Forelimb muscle (tissue), 1 donor: ENCODE measurements around the gene CD46. TPM values are rescaled to one million over a fixed set of nuclear protein-coding genes. Genes with fewer than 3 reads are reported as not detected.

Experiments
- DNase-seq: peaks from one replicate; pipeline ENCODE4 v3.0.0-alpha.2; 2013; ENCODE audit warnings: low read depth
- polyA plus RNA-seq: library from polyadenylated mRNA; unstranded; fragments of 120-200 nt; gene quantifications from one replicate; pipeline ENCODE4 v1.2.1, GENCODE V29; 2013; ENCODE audit not compliant: insufficient read length

CD46 gene
- polyA plus RNA-seq, 1 donor = 78.8 TPM

DNA sequence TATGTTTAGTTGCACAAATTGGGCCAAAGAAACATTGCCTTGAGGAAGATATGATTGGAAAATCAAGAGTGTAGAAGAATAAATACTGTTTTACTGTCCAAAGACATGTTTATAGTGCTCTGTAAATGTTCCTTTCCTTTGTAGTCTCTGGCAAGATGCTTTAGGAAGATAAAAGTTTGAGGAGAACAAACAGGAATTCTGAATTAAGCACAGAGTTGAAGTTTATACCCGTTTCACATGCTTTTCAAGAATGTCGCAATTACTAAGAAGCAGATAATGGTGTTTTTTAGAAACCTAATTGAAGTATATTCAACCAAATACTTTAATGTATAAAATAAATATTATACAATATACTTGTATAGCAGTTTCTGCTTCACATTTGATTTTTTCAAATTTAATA lies 43.0 kb downstream of the CD46 start:
- DNase-seq = no peak

DNA sequence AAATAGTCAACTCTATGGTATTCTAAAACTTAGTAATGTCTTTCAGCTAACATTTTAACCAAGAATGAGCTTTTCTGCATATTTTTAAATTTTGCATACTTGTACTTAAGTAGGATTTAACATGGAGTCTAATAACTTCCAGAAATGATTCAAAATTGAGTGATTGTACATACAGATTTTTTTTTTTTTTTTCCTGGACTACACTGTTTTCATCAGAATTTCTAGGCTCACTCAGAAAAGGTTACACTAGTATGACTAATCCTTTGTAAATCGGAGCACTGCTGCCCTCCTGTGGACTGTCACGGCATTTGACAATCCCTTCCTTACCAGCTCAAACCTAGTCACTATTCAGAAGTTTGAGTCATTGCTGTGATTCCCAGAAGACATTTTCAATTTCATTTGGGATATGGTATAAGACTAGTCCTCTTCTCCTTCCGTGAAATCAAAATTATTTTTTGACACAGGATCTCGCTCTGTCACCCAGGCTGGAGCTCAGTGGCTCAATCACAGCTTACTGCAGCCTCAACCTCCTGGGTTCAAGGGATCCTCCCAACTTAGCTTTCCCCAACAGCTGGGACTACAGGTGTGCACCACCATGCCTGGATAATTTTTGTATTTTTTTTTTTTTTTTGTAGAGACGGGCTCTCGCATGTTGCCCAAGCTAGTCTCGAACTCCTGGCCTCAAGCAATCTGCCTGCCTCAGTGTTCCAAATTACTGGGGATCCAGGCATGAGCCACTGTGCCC lies 45.5 kb downstream of the CD46 start:
- peak; percentile 35 for DNase-seq

DNA sequence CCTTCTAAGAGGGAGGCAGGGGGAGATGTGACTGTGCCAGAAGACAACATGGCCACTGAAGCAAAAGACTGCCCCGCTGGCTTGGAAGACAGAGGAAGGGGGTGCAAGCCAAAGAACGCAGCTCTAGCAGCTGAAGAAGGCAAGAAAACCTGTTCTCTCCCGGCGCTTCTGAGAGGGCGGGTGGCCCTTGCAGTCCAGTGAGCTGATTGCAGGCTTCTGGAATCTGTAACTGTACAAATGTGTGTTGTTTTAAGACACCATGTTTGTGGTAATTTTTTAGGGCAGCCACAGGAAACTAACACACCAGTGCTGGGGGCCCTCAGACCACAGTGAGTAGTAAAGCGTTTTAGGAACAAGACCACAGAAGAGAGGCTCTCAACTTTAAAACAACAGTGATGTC lies 47.0 kb downstream of the CD46 start:
- no peak for DNase-seq

DNA sequence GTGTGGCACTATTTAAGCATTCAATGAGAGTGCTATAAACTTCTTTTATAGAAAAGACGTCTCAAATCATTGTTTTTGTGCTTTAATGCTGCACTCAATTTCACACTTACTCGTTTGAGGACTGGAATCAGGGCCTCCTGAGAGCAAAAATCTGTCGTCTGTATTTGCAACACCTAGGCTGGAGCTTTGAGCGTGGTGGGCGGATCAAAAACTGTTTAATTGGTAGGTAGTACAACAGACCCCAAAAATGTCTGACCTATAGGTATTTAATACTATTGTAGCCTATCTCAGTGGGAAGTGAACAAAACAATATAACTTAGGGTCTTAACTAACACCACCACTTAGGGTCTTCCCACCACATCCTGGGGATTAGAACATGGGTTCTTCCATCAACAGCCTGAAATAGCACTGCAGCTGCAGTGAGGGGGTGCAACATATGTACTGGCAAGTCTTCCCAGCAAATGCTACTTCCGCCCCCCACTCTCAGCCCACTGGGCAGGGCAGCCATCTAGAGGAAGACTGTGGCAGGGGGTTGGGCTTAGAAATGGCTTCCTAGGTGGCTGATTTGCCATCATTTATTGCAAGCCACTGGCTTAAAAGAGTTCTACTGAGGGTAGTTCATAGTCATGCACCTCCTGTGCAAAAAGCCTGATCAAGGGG lies 48.3 kb downstream of the CD46 start:
- no peak for DNase-seq

GRCh38 chr1:207801819-207802218 lies 50.0 kb downstream of the CD46 start:
- DNase-seq = no peak

- DNase-seq = no peak
Measured at GRCh38 chr1:207803678-207804077, 51.8 kb downstream of the CD46 start.

GRCh38 chr1:207804721-207805468 lies 53.0 kb downstream of the CD46 start:
- no peak for DNase-seq

DNA sequence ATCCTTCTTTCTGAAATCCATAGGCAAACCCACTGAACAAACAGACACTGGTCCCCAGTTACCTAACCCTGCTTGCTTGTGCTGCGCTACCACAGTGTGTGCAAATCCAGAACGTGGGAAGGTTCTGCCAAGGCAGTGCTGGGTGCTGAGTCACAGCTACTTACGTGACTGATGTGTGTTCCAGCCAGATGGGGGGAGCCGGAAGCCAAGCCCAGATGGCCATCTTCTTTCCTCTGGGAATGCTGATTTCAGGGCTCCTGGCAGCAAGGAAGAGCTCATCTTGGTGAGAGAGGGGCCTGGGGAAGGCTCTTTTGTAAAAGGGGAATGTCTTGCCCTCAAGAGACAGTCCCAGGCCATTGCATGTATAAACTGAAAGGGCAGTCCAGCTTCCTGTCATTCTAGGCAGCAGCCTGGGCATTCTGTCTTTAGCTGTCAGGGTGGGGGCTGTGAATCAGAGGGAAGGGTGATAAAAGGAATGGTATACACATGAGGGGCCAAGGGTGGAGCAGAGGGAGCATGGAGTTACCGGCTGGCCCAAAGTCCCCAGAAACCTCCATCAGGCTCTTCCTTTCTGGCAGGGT lies 54.1 kb downstream of the CD46 start:
- no peak for DNase-seq

GRCh38 chr1:207806531-207807325 lies 54.9 kb downstream of the CD46 start:
- DNase-seq = no peak

DNA sequence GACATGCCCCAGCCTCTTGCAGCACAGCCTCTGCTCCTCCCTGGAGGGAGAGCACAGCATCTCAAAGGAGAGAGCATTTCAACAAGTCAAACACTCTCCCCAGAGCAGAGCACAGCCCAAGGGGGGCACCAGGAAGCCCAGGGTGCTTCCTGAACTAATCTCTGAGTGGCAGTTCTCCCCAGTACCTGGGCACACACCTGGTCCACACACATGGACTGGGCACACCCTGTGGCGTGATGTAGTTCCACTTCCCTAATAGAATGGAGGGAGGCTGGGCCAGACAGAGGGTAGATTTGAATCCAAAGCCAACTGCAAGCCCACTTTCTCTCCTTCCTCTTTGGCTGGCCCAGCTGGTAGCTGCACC lies 55.5 kb downstream of the CD46 start:
- no peak for DNase-seq

DNA sequence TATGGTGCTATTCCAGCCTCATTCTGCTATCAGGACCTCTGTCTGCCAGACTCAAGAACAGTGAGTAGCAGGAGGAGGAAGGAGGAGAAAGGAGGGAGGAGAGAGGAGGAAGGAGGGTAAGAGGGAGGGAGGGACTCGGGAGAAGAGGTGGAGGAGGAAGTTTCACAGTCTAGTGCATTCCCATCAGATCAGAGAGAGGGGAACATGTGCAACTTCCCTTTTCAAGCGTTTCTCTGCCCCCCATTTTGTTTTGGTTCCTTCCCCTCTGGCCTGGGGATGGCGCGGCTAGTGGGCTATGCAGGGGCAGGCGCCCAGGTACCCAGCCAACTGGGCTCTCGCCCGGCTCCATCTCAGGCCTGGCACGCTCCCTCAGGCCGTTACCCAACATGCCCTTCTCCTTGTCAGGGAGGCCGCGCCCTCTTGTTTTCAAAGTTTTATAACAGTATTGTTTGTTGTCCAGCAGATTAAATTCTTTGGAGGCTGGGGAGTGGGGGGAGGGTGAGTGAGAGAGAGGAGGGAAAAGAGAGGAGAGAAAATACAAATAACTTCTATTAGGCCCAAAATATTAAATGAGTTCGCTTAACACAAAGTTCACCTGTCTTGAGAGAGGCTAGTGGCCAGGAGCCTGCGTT lies 56.0 kb downstream of the CD46 start:
- no peak for DNase-seq

GRCh38 chr1:207808322-207808705 lies 56.5 kb downstream of the CD46 start:
- no peak for DNase-seq

GRCh38 chr1:207808911-207809555 lies 57.2 kb downstream of the CD46 start:
- no peak for DNase-seq

DNA sequence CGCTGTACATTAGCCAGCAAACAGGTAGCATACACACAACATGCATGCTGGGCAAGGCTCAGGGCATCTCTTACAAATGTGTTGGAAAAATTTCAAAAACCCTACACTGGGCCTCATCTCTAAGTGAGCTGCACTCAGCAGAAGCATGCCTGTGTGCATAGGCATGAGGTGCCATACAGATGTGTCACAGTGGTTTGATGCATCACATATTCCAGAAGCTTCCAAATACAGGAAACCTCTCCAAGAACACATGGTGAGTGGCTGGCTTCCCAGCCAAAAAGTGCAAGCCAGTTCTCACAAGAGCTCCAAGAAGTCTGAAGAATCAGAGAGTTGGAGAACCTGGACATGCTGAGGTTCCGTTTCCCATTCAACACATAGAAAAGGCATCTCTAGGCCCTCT lies 58.3 kb downstream of the CD46 start:
- DNase-seq = no peak

DNA sequence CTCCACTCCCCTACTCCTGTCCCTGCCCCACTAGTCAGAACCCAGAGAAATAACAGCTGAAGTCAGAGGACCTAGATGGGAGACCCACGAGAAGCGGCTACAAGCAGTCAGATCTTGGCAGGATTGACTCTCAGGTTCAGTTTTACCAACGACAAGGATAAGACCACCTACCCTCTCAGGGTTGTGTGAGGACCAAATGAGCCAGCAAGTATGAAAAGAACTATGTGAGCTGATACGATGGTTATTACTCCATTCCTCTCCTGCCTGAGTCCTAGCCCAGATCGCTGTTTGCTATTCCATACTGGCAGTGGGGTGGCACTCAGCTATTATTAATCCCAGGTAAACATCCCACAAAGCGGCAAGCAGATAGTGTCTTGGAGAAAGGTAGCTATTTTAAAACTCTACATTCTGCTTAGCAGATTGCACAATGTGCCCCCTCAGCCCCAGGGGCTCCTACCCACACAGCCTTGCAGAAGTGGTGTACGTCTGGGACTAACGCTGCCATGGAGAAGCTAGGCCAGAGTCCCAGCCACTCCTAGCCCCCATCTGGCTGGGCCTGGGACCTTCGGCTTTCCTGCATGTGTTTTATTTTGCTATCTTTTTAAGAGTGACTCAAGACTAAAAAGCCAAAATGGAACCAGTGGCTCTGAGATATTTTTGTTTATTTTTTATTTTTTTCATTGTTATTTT lies 58.9 kb downstream of the CD46 start:
- no peak for DNase-seq

- no peak for DNase-seq
Measured at GRCh38 chr1:207811319-207811718, 59.5 kb downstream of the CD46 start.

DNA sequence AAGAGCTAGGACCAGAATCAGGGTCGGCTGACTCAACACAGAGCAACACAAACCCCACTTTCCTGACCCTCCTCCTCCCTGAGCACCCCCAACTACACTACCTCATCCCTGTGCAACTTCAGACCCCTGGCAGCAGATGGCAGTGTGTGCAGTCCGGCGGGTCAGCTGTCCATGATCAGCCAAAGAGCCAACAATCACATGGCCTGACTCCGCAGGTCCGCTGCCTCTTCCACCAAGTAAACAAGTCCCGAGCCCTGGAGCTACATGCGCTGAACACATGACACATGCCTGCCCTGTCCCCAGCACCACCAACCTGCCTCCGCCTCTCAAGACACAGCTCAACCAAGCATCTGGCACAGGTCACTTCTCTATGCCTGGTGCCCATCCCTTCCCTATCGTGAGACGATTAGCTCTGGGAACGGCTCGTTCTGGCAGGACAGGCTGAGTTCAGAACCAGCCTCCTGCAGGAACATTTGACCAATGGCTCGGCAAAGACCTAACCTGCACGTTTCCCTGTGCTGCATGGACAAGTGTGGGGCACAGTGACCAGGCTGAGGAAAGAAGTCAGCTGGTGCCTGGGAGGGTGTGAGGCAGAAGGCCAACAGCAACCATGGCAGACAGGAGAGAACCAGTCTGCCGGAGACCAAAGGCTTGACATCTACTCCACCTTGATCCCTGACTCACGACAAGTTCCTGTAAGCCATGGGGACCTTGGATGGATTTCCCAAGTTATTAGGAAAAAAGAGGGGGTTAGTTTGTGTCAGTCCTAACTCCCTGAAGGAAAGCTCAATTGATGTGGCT lies 60.3 kb downstream of the CD46 start:
- DNase-seq = no peak

- DNase-seq = no peak
Measured at GRCh38 chr1:207812778-207813511, 61.1 kb downstream of the CD46 start.

DNA sequence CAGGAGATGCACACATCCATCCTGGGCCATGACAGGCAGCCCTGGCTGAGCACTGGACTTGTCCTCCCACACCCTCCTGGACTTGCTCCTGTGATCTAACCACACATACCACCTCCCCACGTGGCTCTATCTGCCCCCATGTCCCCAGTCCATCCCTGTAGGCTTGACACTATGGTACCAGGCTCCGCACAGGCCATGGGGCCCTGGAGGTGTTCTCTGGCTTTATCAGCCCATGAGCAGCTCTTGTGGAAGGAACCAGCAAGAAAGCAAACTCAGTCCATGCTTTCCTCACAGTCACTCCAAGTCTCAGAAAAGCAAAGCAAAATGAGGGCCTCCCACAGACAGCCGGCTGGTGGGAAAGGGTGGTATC lies 61.6 kb downstream of the CD46 start:
- DNase-seq = no peak
